ENCODE results near the gene FGR.
"Not testable (repeated sequence)": the region's sequence is repeated elsewhere in the genome, so short reads cannot be mapped to it uniquely, and the experiment has no call there.

The FGR gene

DNA sequence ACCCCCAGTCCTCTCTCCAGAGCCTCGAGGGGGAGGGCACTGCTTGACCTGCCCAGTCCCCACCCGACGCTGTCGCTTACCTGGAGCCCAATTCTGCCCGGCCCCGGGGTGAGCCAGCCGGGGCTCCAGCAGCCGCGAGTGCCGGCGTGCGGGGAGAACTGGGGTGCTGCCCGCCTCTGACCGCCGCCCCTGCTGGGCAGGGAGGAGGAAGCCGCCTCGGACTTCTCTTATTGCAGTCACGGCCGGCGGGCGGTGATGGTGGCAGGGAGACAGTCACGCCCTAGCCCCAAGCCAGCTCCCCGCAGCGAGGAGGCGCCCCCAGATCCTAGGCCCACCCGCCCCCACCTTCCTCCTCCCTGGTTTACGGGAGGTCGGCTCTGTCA is at the start of gene FGR:
TSS of gene FGR (minus strand) at position 201 of the 383 bp plus-strand sequence. CDS start 11,269 bp downstream, outside the sequence.
- DNase-seq: peak in 1 of 2 donors; percentile 55

DNA sequence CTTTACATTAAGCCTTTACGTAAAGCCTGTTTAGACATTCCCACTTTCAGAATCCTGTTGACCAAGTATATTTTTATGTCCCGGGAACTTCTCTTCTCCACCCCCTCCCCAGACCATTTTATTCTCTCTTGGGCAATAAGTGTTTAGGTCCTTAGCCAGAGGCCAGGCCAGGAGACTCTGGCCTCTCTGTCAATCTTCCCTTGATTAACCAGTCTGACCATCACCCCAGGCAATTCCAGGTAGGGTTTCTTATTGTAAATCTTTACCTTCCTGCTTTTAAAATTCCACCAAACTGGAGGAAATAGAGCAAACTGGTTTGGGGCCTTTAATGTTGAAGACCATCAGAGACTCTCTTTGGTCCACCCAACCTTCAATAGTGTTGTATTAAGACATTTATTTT is 49.2 kb upstream of the FGR start:
- no peak for DNase-seq

DNA sequence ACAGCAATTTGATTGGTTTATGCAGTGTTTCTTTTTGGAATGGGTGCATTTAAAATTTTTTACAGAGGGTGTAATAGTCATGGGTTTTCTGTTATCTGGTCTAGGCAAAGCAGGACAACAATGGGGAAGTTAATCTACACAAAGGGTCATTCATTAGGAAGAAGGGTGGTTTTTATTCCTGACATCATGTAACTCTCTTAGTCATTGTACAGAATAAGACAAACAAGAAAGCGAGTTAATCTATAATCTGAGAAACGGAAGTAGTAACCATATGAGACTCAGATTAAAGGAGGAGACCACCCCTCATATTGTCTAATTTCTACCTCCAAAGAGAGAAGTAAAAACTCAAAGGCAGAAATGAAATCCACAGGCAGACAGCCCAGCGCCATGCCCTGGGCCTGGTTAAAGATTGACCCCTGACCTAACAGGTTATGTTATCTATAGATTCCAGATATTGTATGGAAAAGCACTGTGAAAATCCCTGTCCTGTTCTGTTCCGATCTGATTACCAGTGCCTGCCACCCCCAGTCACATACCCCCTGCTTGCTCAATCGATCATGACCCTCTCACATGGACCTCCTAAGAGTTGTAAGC is 47.5 kb upstream of the FGR start:
- DNase-seq: no peak

DNA sequence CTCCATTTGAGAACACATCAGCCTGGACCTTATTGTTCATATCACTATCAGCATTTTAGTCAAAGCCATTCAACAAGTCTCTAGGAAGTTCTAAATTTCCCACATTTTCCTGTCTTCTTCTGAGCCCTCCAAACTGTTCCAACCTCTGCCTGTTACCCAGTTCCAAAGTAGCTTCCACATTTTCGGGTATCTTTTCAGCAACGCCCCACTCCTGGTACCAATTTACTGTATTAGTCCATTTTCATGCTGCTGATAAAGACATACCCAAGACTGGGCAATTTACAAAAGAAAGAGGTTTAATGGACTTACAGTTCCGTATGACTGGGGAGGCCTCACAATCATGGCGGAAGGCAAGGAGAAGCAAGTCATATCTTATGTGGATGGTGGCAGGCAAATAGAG is 46.6 kb upstream of the FGR start:
- DNase-seq: not testable (repeated sequence)

DNA sequence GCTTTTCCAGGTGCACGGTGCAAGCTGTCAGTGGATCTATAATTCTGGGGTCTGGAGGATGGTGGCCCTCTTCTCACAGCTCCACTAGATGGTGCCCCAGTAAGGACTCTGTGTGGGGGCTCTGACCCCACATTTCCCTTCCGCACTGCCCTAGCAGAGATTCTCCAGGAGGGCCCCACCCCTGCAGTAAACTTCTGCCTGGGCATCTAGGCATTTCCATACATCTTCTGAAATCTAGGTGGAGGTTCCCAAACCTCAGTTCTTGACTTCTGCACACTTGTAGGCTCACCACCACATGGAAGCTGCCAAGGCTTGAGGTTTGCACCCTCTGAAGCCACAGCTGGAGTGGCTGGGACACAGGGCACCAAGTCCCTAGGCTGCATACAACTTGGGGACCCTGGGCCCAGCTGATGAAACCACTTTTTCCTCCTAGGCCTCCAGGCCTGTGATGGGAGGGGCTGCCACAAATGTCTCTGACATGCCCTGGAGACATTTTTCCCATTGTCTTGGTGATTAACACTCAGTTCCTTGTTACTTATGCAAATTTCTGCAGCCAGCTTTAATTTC is 45.3 kb upstream of the FGR start:
- DNase-seq: not testable (repeated sequence)

DNA sequence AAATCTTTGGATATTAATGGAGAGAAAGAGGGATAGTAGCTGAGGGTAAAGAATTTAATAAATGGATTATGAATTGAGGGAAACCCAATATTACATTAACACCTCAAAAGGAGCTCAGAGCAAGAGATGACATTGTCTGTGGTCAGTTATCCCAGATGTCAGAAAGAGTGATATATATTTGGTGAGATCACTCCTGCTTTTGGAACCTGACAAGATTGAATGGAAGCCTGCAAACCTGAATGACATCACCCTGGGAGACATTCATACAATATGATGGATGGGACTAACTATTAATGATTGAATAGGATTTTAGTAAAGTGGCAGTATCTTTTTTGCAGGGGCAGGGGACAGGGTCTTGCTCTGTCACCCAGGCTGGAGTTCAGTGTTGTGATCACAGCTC is 43.8 kb upstream of the FGR start:
- DNase-seq: no peak

DNA sequence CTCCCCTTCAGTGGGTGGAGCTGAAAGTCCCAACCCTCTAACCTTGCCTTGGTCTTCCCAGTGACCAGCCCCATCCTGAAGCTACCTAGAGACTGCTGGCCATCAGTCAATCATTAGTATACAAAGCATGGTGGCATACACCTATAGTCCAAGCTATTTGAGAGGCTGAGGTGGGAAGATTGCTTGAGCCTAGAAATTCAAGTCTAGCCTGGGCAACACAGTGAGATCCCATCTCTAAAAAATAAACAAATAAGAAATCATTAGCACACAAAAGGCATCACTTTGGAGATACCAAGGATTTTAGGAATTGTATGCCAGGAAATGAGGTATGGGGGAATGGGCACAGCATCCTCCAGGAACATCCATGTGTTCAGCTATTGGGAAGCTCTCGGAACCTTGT is 41.4 kb upstream of the FGR start:
- DNase-seq: no peak

DNA sequence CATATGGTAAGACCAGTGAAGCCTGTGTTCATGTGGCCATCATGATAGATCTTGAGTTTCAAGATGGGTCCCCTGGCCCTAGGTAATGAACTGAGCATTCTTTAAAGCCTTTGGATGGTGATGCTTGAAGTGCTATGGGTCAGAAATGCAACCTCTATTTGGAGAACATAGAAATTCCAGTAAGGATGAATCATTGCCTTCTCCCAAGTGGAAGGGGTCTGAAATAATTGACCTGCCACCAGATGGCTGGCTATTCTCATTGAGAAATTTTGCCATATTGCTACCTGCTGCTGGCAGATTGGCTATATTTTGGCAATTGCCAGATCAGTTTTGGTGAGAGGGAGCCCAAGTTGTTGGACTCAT is 37.7 kb upstream of the FGR start:
- no peak for DNase-seq

DNA sequence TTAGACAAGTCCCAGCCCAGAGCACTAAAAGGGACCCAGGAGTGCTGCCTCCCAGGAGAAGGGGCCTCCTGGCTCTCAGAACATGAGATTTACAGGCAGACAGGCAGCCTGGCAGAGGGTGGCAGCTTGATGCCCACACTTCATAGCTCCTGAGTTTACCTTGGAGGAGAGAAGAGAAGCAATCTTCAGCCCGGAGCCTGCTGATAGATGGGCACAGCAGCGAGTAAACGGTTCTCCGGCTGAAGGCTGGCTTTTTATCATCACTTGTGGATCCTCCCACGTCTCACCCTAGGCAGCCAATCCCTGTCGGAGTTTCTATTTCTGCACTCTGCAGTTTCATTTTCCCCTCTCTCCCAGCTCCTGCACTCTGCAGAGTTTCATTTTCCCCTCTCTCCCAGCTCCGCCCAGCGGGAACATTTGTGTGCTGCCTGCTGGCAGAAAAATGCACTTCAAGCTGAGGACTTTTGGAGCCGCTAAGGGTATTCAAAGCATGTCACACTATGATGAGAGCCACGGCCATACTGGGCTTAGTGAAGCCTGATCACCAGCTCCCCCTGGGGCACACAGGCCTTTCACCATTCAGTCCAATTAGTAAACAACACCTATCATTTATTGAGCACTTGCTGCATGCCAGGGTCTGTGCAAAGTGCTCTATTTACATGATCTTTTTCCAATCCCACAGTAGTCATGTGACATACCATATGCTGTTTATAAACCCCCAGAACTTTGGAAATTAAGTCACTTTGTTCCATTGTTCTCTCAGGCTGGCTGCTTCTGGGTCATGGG is 37.2 kb upstream of the FGR start, which contains the start of gene IFI6:
TSS of gene IFI6 (minus strand) at position 229 of the 786 bp plus-strand sequence. CDS start 2,878 bp downstream, outside the sequence.
- peak; percentile 82 to 90 for DNase-seq

DNA sequence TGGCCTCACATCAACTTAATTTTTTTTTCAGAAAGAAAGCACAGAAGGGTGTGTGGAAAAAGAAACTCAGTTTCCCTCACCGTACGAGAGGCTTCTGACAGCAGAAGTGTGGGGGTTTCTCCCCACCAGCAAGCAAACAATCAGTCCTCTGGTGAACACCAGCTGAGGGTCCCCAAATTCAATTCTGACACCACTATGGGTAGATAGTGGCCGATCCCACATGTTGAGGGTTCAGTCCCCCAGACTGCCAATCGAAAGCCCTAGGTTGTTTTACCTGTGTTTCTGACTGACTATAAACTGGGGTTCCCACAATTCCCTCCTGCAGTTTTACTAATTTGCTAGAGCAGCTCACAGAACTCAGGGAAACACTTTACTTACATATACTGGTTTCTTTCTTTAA is 34.9 kb upstream of the FGR start:
- DNase-seq: no peak

DNA sequence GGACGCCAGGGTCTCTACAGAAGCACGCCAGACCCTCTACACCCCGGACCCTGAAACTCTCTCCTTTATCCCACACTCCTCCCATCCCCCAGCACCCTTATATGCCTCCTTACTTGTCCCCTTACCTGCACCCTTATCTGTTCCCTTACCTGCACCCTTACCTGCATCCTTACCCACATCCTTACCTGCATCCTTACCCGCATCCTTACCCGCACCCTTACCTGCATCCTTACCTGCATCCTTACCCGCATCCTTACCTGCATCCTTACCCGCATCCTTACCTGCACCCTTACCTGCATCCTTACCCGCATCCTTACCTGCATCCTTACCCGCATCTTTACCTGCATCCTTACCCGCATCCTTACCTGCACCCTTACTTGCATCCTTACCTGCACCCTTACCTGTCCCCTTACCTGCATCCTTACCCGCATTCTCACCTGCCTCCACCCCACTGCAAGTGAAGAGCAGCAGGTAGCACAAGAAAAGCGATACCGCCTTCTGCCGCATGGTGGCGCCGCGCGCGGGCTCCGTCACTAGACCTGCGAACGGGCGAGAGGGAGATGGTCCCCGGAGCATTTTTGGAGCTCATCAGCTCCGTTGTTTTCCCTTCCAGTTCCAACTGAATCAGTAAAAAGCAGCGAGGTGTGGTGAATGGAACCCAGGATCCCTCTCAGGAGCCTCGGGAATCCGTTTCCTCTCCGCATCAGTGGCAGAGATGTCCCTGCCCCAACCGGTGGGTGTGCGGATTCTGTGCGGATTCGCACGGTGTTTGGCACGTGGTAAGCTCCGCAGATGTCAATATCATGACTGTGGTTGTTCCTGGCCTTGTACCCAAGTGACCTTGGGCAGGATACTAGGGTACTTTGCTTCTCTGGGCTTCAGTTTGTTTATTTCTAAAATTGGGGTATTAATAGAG is 34.1 kb upstream of the FGR start:
- peak; percentile 84 to 87 for DNase-seq

DNA sequence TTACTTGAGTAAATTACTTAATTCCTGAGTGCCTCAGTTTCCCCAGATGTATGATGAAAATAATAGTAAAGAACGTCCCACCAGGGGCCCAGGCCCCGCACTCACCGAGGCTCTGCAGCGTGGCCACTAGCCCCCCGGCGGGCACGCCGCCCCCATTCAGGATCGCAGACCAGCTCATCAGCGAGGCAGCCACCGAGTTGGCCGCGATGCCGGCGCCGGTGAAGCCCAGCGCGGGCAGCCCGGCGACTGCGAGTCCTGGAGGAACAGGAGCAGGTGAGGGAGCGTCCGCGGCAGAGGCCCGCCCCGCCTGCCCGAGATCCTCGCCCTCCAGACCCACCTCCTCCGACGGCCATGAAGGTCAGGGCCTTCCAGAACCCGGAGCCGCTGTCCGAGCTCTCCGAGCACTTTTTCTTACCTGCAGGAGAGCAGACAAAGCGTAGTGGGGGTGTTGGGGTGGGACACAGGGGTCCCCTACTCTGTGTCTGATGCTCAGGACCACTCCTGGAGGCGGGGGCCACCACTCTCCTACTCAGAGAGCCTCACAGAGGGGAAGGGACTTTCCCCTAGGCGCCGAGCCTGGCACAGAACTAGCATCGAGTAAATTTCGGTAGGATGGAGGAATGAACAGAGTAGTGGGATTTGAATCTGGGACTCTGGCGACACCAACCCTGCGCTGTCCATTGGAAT is 33.3 kb upstream of the FGR start:
- no peak for DNase-seq

DNA sequence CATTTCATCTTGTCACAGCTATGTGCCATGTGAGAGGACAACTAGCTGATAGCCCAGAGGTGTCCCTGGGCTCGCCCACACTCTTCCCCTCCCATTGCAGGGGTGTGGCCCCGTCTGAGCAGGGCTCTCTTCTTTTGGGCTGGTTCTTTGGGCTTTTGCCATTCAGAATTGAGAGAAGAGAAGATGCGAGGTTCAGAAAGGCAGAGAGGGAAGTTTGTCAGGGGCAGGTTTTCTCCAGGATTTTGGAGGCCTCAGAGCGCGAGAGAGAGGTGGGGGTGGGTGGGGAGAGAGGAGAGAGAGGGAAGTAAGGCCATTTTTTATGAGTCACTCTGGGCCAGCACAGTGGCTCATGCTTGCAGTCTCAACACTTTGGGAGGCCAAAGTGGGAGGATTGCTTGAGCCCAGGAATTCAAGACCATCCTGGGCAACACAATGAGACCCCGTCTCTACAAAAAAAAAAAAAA is 31.8 kb upstream of the FGR start:
- DNase-seq: no peak

DNA sequence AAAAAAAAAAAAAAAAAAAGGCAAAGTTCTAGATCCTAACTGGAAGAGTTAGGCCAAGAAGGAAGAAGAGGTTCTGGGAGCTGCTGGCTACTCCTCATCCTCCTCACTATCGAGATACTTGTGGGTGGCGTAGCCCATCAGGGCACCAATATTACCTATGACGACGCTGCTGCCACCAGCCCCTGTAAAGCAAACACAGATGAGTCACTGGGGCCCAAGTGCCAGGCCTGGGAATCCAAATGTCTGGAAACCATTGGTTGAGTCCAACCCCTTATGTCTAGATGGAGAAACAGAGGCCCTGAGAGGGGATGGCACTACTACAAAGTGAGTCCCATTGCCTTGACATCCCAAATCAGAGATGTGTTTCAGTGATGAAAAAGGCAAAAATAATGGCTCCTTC is 31.3 kb upstream of the FGR start:
- DNase-seq: no peak

DNA sequence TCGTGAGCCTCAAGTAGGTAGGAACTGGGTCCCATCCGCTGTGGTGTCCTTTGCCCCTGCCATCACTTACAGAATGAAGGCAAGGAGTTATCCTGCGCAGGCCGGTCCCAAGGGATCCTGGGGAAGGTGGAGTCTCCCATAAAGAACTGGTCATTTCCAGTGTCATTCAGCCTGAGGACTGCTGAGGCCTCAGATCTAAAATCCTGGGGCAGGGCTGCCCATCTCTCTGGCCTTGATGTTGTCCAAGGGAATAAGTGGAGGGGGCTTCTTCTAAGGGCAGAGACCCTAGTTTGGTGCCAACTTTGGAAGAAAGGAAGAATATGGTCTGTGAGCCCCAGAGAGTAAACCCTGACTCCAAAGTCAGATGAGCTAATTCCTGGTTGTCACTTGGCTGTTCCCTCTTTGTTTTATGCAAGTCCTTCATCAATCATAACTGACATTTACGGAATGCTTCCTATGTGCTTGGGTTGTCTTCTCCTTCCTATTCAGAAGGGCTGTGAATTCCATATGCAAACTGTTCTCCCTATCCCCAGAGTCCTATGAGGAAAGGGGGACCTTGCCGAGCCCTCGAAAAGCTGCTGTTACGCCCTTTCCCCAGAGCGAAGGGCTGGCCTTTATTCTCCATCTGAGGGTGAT is 30.1 kb upstream of the FGR start:
- no peak for DNase-seq

DNA sequence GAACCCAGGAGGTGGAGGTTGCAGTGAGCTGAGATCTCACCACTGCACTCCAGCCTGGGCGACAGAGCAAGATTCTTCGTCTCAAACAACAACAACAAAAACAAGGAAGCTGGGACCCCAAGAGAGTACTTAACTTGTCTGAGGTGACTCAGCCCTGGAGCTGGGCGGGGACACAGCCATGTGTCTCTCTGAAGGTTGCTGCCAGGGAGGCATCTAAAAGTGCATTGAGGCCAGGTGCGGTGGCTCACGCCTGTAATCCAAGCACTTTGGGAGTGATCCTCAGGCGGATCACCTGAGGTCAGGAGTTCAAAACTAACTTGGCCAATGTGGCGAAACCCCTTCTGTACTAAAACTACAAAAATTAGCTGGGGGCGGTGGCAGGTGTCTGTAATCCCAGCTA is 29.3 kb upstream of the FGR start:
- no peak for DNase-seq

DNA sequence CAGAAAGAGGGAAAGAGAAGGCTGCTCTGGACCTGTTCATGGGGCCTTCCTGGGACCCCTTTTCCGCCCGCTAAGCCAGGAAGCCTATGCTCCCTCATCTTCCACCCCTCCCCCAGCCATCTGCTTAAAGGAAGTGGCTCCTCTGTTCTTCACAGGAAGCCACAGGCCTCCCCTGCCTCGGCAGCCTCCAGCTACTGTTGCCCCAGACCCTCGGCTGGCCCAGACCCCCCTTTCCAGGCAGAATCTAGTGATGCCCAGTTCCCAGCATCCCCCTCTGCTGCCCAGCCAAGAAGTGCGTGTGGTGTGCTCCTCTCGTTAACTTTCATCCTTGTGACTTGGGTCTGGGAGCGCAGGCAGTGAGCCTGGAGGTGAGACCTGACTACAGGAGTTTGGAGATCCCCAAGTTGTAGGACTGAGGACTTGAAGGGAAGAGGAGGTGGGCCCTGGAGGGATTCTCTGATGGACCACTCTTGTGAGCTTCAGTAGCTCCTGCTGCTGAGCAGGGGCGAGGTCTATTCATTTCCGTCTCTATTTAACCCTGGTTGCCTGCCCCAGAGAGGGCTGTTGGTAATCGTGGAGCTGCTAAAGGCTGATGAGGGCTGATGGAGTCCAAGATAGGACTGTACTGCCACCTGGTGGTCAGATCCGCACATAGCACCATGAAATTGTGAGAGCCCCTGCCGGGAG is 27.9 kb upstream of the FGR start:
- peak; percentile 90 to 93 for DNase-seq

DNA sequence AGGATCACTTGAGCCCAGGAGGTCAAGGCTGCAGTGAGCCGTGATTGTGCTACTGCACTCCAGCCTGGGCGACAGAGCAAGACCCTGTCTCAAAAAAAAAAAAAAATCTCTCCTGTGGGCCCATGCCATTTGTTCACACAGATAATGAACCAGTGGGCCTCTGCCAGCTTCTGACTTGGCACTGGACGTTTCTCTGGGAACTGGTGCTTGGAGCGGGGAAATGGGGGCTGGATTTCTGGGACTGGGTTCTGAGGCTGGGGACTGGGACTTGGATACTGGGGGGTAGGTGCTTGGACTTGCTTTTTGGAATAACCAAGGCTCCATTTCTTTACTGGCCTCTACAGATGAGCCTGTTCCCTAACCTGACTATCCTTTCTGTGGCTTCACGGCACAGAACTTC is 27.3 kb upstream of the FGR start:
- no peak for DNase-seq

DNA sequence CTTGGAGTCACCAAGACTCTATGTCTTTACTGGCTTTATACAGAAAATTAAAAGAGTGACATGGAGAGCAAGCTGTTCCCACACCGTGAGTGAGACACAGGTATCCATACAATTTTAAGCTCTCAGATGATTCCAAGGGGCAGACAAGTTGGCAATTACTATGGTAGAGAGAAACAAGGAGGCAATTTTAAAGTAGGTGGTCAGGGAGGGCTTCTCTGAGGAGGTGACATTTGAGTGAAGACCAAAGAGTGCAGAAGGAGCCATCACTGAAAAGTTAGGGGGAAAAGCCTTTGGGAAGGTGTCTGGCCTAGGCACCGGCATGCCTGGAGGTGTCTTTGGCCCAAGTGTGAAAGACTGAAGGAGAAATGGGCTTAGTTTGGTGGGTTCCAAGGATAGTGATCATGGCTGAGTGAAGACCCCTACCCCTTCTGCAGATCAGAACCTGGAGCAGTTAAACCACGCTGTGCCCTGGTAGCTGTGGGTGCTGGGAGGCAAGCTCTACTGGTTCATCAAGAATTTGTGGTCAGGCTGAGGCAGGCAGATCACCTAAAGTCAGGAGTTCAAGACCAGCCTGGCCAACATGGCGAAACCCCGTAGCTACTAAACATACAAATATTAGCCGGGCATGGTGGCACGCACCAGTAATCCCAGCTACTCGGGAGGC is 26.6 kb upstream of the FGR start:
- no peak for DNase-seq

DNA sequence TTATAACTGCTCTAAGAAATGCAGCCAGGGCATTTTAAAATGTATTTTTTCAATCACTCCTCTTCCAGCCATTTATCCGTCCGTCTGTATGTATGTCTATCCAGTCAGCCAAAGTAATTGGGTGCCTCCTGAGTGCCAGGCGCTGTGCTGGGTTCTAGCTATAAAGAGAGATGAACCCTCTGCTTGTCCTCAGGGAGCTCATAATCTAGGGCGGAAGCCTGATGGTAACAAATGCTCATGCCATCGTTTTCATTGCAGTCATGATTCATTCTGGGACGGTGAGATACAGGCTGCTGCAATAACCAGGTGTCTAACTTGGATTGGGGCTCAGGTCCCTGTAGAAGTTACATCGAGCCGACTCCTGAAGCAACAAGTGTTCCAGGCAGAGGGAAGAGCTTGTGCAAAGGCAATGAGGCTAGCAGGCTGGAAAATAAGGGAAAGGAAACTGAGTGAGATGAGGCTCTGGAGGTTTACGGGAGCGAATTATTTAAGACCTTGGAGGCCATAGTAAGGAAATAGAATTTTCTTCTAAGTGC is 25.4 kb upstream of the FGR start:
- DNase-seq: no peak
